SK-N-SH (cell line): Measurements from ENCODE around the gene RBBP8. TPM values are rescaled to one million over a fixed set of nuclear protein-coding genes. Genes with fewer than 3 reads are reported as not detected.
A peak's percentile ranks its signal among the peaks of the same experiment; 100 is the strongest.

Experiments
- CTCF ChIA-PET: fragments of 300-600, 350-600 bp; formaldehyde crosslinking; extraction: SDS; loops from one replicate; lab custom pipeline; 2021; lab: Yijun Ruan, JAX
- POLR2A ChIA-PET: fragments of 350-600 bp; sonication (Branson Sonifier 250); formaldehyde crosslinking; extraction: SDS; loops from one replicate; lab custom pipeline; 2020; ENCODE audit warnings: antibody characterized with exemption, inconsistent platforms; lab: Yijun Ruan, JAX
- DNase-seq: peaks from one replicate; pipeline ENCODE4 v3.0.0; 2012
- H2AFZ ChIP-seq: fragments of 200-600 bp; sonication (generic); 2 replicates; pipeline ENCODE4 v1.8.1; 2016; ENCODE audit warnings: antibody characterized with exemption, mild to moderate bottlenecking, low read depth
- H3F3A ChIP-seq: fragments of 200-600 bp; sonication (generic); replicated peaks from 2 replicates; pipeline ENCODE3; 2016; ENCODE audit warnings: antibody characterized with exemption, mild to moderate bottlenecking; ENCODE audit not compliant: insufficient read depth
- H3K27ac ChIP-seq, 2 experiments: fragments of 200-500 bp in 1 of 2; fragments of 200-600 bp in 1 of 2; sonication (Bioruptor generic) in 1 of 2; sonication (generic), shearing (Covaris generic) in 1 of 2; 2 replicates each; pipeline versions ENCODE4 v1.5.1 to v1.6.1; 2014 to 2016; ENCODE audit warnings: low read depth in 2 of 2, inconsistent platforms in 1 of 2, low read length in 1 of 2, mild to moderate bottlenecking in 1 of 2, mixed read lengths in 1 of 2
- H3K27me3 ChIP-seq: fragments of 200-600 bp; sonication (generic), shearing (Covaris generic); 2 replicates; pipeline ENCODE4 v1.6.1; 2016; ENCODE audit warnings: mixed run types; ENCODE audit not compliant: insufficient read depth
- H3K36me3 ChIP-seq, 2 experiments: fragments of 200-500 bp in 1 of 2; fragments of 200-600 bp in 1 of 2; sonication (Bioruptor generic) in 1 of 2; sonication (generic) in 1 of 2; replicated peaks in 1 of 2; 2 replicates each; pipeline versions ENCODE3 to v1.5.1; 2014 to 2016; ENCODE audit warnings: low read length in 1 of 2, mild to moderate bottlenecking in 1 of 2; ENCODE audit not compliant: insufficient read depth in 2 of 2, control insufficient read depth in 1 of 2
- H3K4me1 ChIP-seq, 2 experiments: fragments of 200-500 bp in 1 of 2; fragments of 200-600 bp in 1 of 2; sonication (Bioruptor generic) in 1 of 2; sonication (generic), shearing (Covaris generic) in 1 of 2; 2 replicates each; pipeline versions ENCODE4 v1.5.1 to v1.6.1; 2014 to 2016; ENCODE audit warnings: low read depth in 1 of 2, low read length in 1 of 2, mixed run types in 1 of 2; ENCODE audit not compliant: insufficient read depth in 2 of 2, control insufficient read depth in 1 of 2
- H3K4me2 ChIP-seq: fragments of 200-600 bp; sonication (generic), shearing (Covaris generic); 2 replicates; pipeline ENCODE4 v1.6.1; 2017; ENCODE audit warnings: mixed run types
- H3K4me3 ChIP-seq, 2 experiments: fragments of 200-500 bp in 1 of 2; fragments of 200-600 bp in 1 of 2; sonication (Bioruptor generic) in 1 of 2; sonication (generic), shearing (Covaris generic) in 1 of 2; 2 replicates each; pipeline versions ENCODE4 v1.5.1 to v1.8.1; 2014 to 2016; ENCODE audit warnings: low read depth in 2 of 2, inconsistent platforms in 1 of 2, low read length in 1 of 2, mild to moderate bottlenecking in 1 of 2, mixed read lengths in 1 of 2, moderate library complexity in 1 of 2
- H3K79me2 ChIP-seq: fragments of 200-600 bp; sonication (generic); 2 replicates; pipeline ENCODE4 v1.8.1; 2017; ENCODE audit warnings: mild to moderate bottlenecking; ENCODE audit not compliant: insufficient read depth
- H3K9ac ChIP-seq: fragments of 200-600 bp; sonication (generic); 2 replicates; pipeline ENCODE4 v1.6.1; 2017; ENCODE audit warnings: mixed run types
- H3K9me2 ChIP-seq: fragments of 200-600 bp; sonication (generic); 2 replicates; pipeline ENCODE4 v1.6.1; 2017; ENCODE audit warnings: mixed run types
- H3K9me3 ChIP-seq: fragments of 200-600 bp; sonication (generic); 2 replicates; pipeline ENCODE4 v1.6.1; 2017; ENCODE audit warnings: mixed run types, mild to moderate bottlenecking, moderate library complexity
- H4K20me1 ChIP-seq: fragments of 200-600 bp; sonication (generic); 2 replicates; pipeline ENCODE4 v1.6.1; 2017; ENCODE audit warnings: mild to moderate bottlenecking, mixed run types; ENCODE audit not compliant: insufficient read depth
- CHD2 ChIP-seq: fragments of 150-350 bp; IDR thresholded peaks from 2 replicates; pipeline ENCODE4 v1.6.1; 2018; ENCODE audit warnings: low read length; ENCODE audit not compliant: partially characterized antibody
- EP300 ChIP-seq, 2 experiments: IDR thresholded peaks; 2 replicates each; pipeline versions ENCODE4 v1.4.0 to v1.6.1; 2012; ENCODE audit warnings: borderline replicate concordance in 1 of 2, low read depth in 1 of 2, low read length in 1 of 2
- FOSL2 ChIP-seq: IDR thresholded peaks from 2 replicates; pipeline ENCODE4 v1.4.0; 2012; ENCODE audit warnings: low read depth, mild to moderate bottlenecking, moderate library complexity, borderline replicate concordance
- GATA2 ChIP-seq: sonication (generic); formaldehyde crosslinking; IDR thresholded peaks from 2 replicates; pipeline ENCODE4 v1.5.0; 2020; ENCODE audit warnings: mild to moderate bottlenecking, missing genetic modification reagents
- IRF3 ChIP-seq: fragments of 150-350 bp; IDR thresholded peaks from 2 replicates; pipeline ENCODE4 v1.6.1; 2016; ENCODE audit warnings: mild to moderate bottlenecking, low read depth, low read length
- JUND ChIP-seq: IDR thresholded peaks from 2 replicates; pipeline ENCODE4 v1.4.0; 2012
- NFIC ChIP-seq: IDR thresholded peaks from 2 replicates; pipeline ENCODE4 v1.4.0; 2012; ENCODE audit warnings: borderline replicate concordance
- NRF1 ChIP-seq: IDR thresholded peaks from 2 replicates; pipeline ENCODE4 v1.6.1; 2012; ENCODE audit warnings: low read depth, mild to moderate bottlenecking, low read length
- PBX3 ChIP-seq: IDR thresholded peaks from 2 replicates; pipeline ENCODE4; 2012
- POLR2AphosphoS5 ChIP-seq: IDR thresholded peaks from 2 replicates; pipeline ENCODE4 v1.6.1; 2012; ENCODE audit warnings: low read depth, low read length
- RAD21 ChIP-seq: IDR thresholded peaks from 2 replicates; pipeline ENCODE4 v1.6.1; 2012; ENCODE audit warnings: mild to moderate bottlenecking, low read length
- RCOR1 ChIP-seq: fragments of 150-350 bp; IDR thresholded peaks from 2 replicates; pipeline ENCODE4 v1.6.1; 2017; ENCODE audit warnings: antibody characterized with exemption, low read length
- RFX5 ChIP-seq: IDR thresholded peaks from 2 replicates; pipeline ENCODE4 v1.6.1; 2012; ENCODE audit warnings: mild to moderate bottlenecking, improper control_type of control experiment, low read length
- SIN3A ChIP-seq: IDR thresholded peaks from 2 replicates; pipeline ENCODE4 v1.6.1; 2012; ENCODE audit warnings: low read depth, mild to moderate bottlenecking, low read length, moderate library complexity, borderline replicate concordance
- SMC3 ChIP-seq: IDR thresholded peaks from 2 replicates; pipeline ENCODE4 v1.6.1; 2012; ENCODE audit warnings: low read depth, low read length, improper control_type of control experiment
- TCF12 ChIP-seq: IDR thresholded peaks from 2 replicates; pipeline ENCODE4 v1.4.0; 2012
- WGBS: methylation state at CpG from one replicate; pipeline ENCODE4 v1.1.6; 2017; ENCODE audit warnings: low lambda C conversion rate; 5-methylcytosine and 5-hydroxymethylcytosine counted together
- polyA plus RNA-seq, 3 experiments: library from polyadenylated mRNA; depleted of rRNA; stranded (reverse); fragments of >200 nt; gene quantifications; 2 replicates each; pipeline ENCODE4 v1.2.3, GENCODE V29; 2012

RBBP8 gene
- polyA plus RNA-seq, 1 of the 3 experiments (the other 2 are of a cell fraction) = 9.6 TPM

GRCh38 chr18:22975508-22975907 is 42.4 kb downstream of the RBBP8 start:
- H3K9me2 ChIP-seq = no peaks in the 10 kb centered on the region
- WGBS = 93% methylated on average over 1 of the region's 1 CpG
- no peaks in the 10 kb centered on the region for H3K9me3 ChIP-seq
- TF ChIP-seq CHD2 = no peak
- no peak for TF ChIP-seq IRF3
- TF ChIP-seq FOSL2 = no peak
- TF ChIP-seq RCOR1 = no peak
- no peak for TF ChIP-seq GATA2
- TF ChIP-seq RFX5 = no peak
- TF ChIP-seq POLR2AphosphoS5 = no peak
- TF ChIP-seq EP300 (IDR thresholded peaks at IDR 0.05; ENCODE audit: borderline replicate concordance in 1 of 2, low read depth in 1 of 2, low read length in 1 of 2) = no peak
- TF ChIP-seq TCF12 = no peak
- no peak for TF ChIP-seq SMC3
- TF ChIP-seq SIN3A = no peak
- H3K4me1 ChIP-seq = peaks cover 0 to 11% of the 10 kb centered on the region in 2 experiments; a peak in 1 of 4 replicates
- ChIA-PET POLR2A (no interaction called here), CTCF (interaction anchor here (0.6 to 5.1 kb wide), 4 partner anchors 12 to 162 kb away, joined by 3 to 33 read pairs (median 3); no protein-coding TSS in a partner anchor)
- no peak for DNase-seq
- H3K36me3 ChIP-seq = peaks cover 10 to 18% of the 10 kb centered on the region in 2 experiments
- H3K9ac ChIP-seq = no peak overlapping the region
- no peak overlapping the region for H2AFZ ChIP-seq
- H3K4me3 ChIP-seq = no peak overlapping the region
- H3F3A ChIP-seq = peaks cover 3% of the 10 kb centered on the region
- H3K27me3 ChIP-seq = no peaks in the 10 kb centered on the region
- no peak overlapping the region for H3K4me2 ChIP-seq
- no peaks in the 10 kb centered on the region for H3K79me2 ChIP-seq
- no peaks in the 10 kb centered on the region for H4K20me1 ChIP-seq
- no peak overlapping the region for H3K27ac ChIP-seq

GRCh38 chr18:22977847-22978701 is 44.9 kb downstream of the RBBP8 start:
- H3K4me2 ChIP-seq = peak overlapping the region; percentile 40; the same call in 1 of the 2 replicates

More at GRCh38 chr18:22977847-22978701, 44.9 kb downstream of the RBBP8 start:
- peak overlapping the region in 1 of 2 experiments; percentile 21; a peak in 2 of 4 replicates for H3K4me3 ChIP-seq
- peak overlapping the region; percentile 12; the same call in 1 of the 2 replicates for H3K9ac ChIP-seq
- H3K36me3 ChIP-seq = peaks cover 13 to 34% of the 10 kb centered on the region in 2 experiments
- no peaks in the 10 kb centered on the region for H3K27me3 ChIP-seq
- peaks cover 0 to 11% of the 10 kb centered on the region in 2 experiments; a peak in 1 of 4 replicates for H3K4me1 ChIP-seq
- peak overlapping the region; percentile 51 to 60 for H3K27ac ChIP-seq
- H4K20me1 ChIP-seq = no peaks in the 10 kb centered on the region
- H2AFZ ChIP-seq = peak overlapping the region; percentile 5
- no peaks in the 10 kb centered on the region for H3K9me2 ChIP-seq
- ChIA-PET CTCF (interaction anchor here (0.6 to 5.1 kb wide), 8 partner anchors 10 to 165 kb away, joined by 3 to 33 read pairs (median 4); no protein-coding TSS in a partner anchor), POLR2A (no interaction called here)
- DNase-seq = no peak
- 50% methylated on average over 5 of the region's 5 CpGs for whole genome bisulfite sequencing
- H3K79me2 ChIP-seq = no peaks in the 10 kb centered on the region
- H3K9me3 ChIP-seq = no peaks in the 10 kb centered on the region
- TF ChIP-seq JUND (peak; percentile 85), NFIC (peak; percentile 15; the same call in 1 of the 2 replicates), POLR2AphosphoS5 (no peak), FOSL2 (peak; percentile 84; the same call in 1 of the 2 replicates), PBX3 (peak; percentile 35), RAD21 (no peak), NRF1 (no peak), IRF3 (no peak), TCF12 (0 out of 2 replicates have a peak, but pooled peaks have one; percentile 25)
- H3F3A ChIP-seq = peaks cover 3% of the 10 kb centered on the region
